ENCODE measurements around the gene CELF5.
"Not testable (repeated sequence)": the region's sequence is repeated elsewhere in the genome, so short reads cannot be mapped to it uniquely, and the experiment has no call there.

Gene CELF5

GRCh38 chr19:3201911-3202310, 22.6 kb upstream of the CELF5 start:
- H3K9me3 ChIP-seq (ENCODE audit: control insufficient read depth, low read length) = no peaks in the 10 kb centered on the region

GRCh38 chr19:3202346-3202745, 22.1 kb upstream of the CELF5 start:
- no peaks in the 10 kb centered on the region for H3K79me2 ChIP-seq
- no peak overlapping the region for H3K27ac ChIP-seq
- H3K4me1 ChIP-seq = no peaks in the 10 kb centered on the region
- H3K36me3 ChIP-seq (ENCODE audit: control insufficient read depth, insufficient read depth, low read length) = no peaks in the 10 kb centered on the region
- H3K9me3 ChIP-seq (ENCODE audit: control insufficient read depth, low read length) = no peaks in the 10 kb centered on the region
- no peak for TF ChIP-seq CTCF (IDR thresholded peaks at IDR 0.05)
- no peak overlapping the region for H3K4me2 ChIP-seq (ENCODE audit: low read length)
- H3K9ac ChIP-seq = no peak overlapping the region
- H2AFZ ChIP-seq = no peak overlapping the region
- no peaks in the 10 kb centered on the region for H3K27me3 ChIP-seq (ENCODE audit: control insufficient read depth, insufficient read depth, low read length)
- no peak overlapping the region for H3K4me3 ChIP-seq (ENCODE audit: low read depth, low read length)

More at GRCh38 chr19:3201911-3202310, 22.6 kb upstream of the CELF5 start:
- no peak overlapping the region for H3K27ac ChIP-seq
- no peaks in the 10 kb centered on the region for H3K27me3 ChIP-seq (ENCODE audit: control insufficient read depth, insufficient read depth, low read length)
- TF ChIP-seq CTCF (IDR thresholded peaks at IDR 0.05) = no peak
- H3K36me3 ChIP-seq (ENCODE audit: control insufficient read depth, insufficient read depth, low read length) = no peaks in the 10 kb centered on the region
- no peaks in the 10 kb centered on the region for H3K79me2 ChIP-seq
- H3K4me2 ChIP-seq (ENCODE audit: low read length) = no peak overlapping the region
- H3K9ac ChIP-seq = no peak overlapping the region
- H2AFZ ChIP-seq = no peak overlapping the region
- no peak overlapping the region for H3K4me3 ChIP-seq (ENCODE audit: low read depth, low read length)
- H3K4me1 ChIP-seq = no peaks in the 10 kb centered on the region

- H3K27me3 ChIP-seq (ENCODE audit: control insufficient read depth, insufficient read depth, low read length); H3K36me3 ChIP-seq (ENCODE audit: control insufficient read depth, insufficient read depth, low read length); H3K9ac ChIP-seq; H3K9me3 ChIP-seq (ENCODE audit: control insufficient read depth, low read length); H3K4me1 ChIP-seq; H3K79me2 ChIP-seq; H3K4me3 ChIP-seq (ENCODE audit: low read depth, low read length); H3K4me2 ChIP-seq (ENCODE audit: low read length); H3K27ac ChIP-seq; H2AFZ ChIP-seq: not testable (repeated sequence)
Observed at GRCh38 chr19:3202895-3203294, 21.6 kb upstream of the CELF5 start.

- TF ChIP-seq CTCF (IDR thresholded peaks at IDR 0.05) = no peak
- Histone ChIP-seq H3K9me3 (ENCODE audit: control insufficient read depth, low read length) (no peaks in the 10 kb centered on the region), H3K79me2 (no peaks in the 10 kb centered on the region), H3K4me3 (ENCODE audit: low read depth, low read length) (no peak overlapping the region), H3K27me3 (ENCODE audit: control insufficient read depth, insufficient read depth, low read length) (no peaks in the 10 kb centered on the region), H3K4me1 (no peaks in the 10 kb centered on the region), H2AFZ (no peak overlapping the region), H3K36me3 (ENCODE audit: control insufficient read depth, insufficient read depth, low read length) (no peaks in the 10 kb centered on the region), H3K4me2 (ENCODE audit: low read length) (no peak overlapping the region), H3K27ac (no peak overlapping the region), H3K9ac (no peak overlapping the region)
Observed at GRCh38 chr19:3203805-3204645, 20.4 kb upstream of the CELF5 start.

GRCh38 chr19:3204646-3205275, 19.7 kb upstream of the CELF5 start:
- Histone ChIP-seq H3K4me2 (ENCODE audit: low read length) (no peak overlapping the region), H3K36me3 (ENCODE audit: control insufficient read depth, insufficient read depth, low read length) (no peaks in the 10 kb centered on the region), H3K4me1 (no peaks in the 10 kb centered on the region)

More at GRCh38 chr19:3204646-3205275, 19.7 kb upstream of the CELF5 start:
- Histone ChIP-seq H3K9ac (no peak overlapping the region), H2AFZ (no peak overlapping the region), H3K27me3 (ENCODE audit: control insufficient read depth, insufficient read depth, low read length) (no peaks in the 10 kb centered on the region), H3K27ac (no peak overlapping the region), H3K79me2 (no peaks in the 10 kb centered on the region), H3K4me3 (ENCODE audit: low read depth, low read length) (no peak overlapping the region), H3K9me3 (ENCODE audit: control insufficient read depth, low read length) (no peaks in the 10 kb centered on the region)
- no peak for TF ChIP-seq CTCF (IDR thresholded peaks at IDR 0.05)
